SK-N-MC (cell line): ENCODE measurements around the gene FGF14.

Experiments used
- DNase-seq: peaks from one replicate; pipeline ENCODE4 v3.0.0-alpha.2; 2011; ENCODE audit warnings: low read depth, low spot score
- H3K27ac ChIP-seq: fragments of 200-600 bp; sonication (generic); 2 replicates; pipeline ENCODE4 v1.5.1; 2016; ENCODE audit warnings: mixed run types
- H3K36me3 ChIP-seq: fragments of 200-600 bp; sonication (generic); 2 replicates; pipeline ENCODE4 v1.6.1; 2017; ENCODE audit warnings: antibody characterized with exemption, low read length, mixed read lengths; ENCODE audit not compliant: insufficient read depth
- H3K4me3 ChIP-seq: fragments of 200-600 bp; sonication (generic); 2 replicates; pipeline ENCODE4 v1.5.1; 2016
- H3K9ac ChIP-seq: fragments of 200-600 bp; sonication (generic); 2 replicates; pipeline ENCODE4 v1.8.0; 2017; ENCODE audit warnings: mixed run types, mixed read lengths; ENCODE audit not compliant: insufficient read length
- H3K9me3 ChIP-seq: fragments of 200-600 bp; sonication (generic); 2 replicates; pipeline ENCODE4 v1.6.1; 2017; ENCODE audit warnings: low read depth, mild to moderate bottlenecking, antibody characterized with exemption, low read length, moderate library complexity, mixed read lengths
- EZH2 ChIP-seq: fragments of 200-600 bp; sonication (generic); IDR thresholded peaks from one replicate; pipeline ENCODE4 v1.6.1; 2017; ENCODE audit warnings: antibody characterized with exemption
- FOXP2 ChIP-seq: optimal IDR thresholded peaks from 2 replicates; pipeline ENCODE3; 2011; ENCODE audit warnings: mild to moderate bottlenecking, moderate library complexity; ENCODE audit not compliant: insufficient read depth; ENCODE audit errors: extremely low read length, control extremely low read depth
- POLR2AphosphoS5 ChIP-seq: IDR thresholded peaks from 2 replicates; pipeline ENCODE4 v1.6.1; 2012; ENCODE audit warnings: mild to moderate bottlenecking, low read depth, low read length, borderline replicate concordance

Gene FGF14

GRCh38 chr13:102182170-102182569 is 219.7 kb downstream of the FGF14 start:
- no peak for DNase-seq
- Histone ChIP-seq H3K4me3 (no peak overlapping the region), H3K9ac (no peak overlapping the region), H3K27ac (no peak overlapping the region), H3K9me3 (no peaks in the 10 kb centered on the region), H3K36me3 (no peaks in the 10 kb centered on the region)
- no peak for TF ChIP-seq EZH2
- TF ChIP-seq POLR2AphosphoS5 = no peak

GRCh38 chr13:102177431-102177830 is 224.4 kb downstream of the FGF14 start:
- DNase-seq = no peak
- no peak for TF ChIP-seq FOXP2
- no peaks in the 10 kb centered on the region for H3K9me3 ChIP-seq
- no peaks in the 10 kb centered on the region for H3K36me3 ChIP-seq
- H3K27ac ChIP-seq = no peak overlapping the region
- no peak overlapping the region for H3K9ac ChIP-seq
- H3K4me3 ChIP-seq = no peak overlapping the region

- H3K27ac ChIP-seq = no peak overlapping the region
- no peak overlapping the region for H3K4me3 ChIP-seq
- TF ChIP-seq FOXP2 = no peak
- no peak for TF ChIP-seq POLR2AphosphoS5
- no peak for TF ChIP-seq EZH2
- no peaks in the 10 kb centered on the region for H3K36me3 ChIP-seq
- no peak overlapping the region for H3K9ac ChIP-seq
- no peak for DNase-seq
- H3K9me3 ChIP-seq = no peaks in the 10 kb centered on the region
These were observed 225.0 kb downstream of the FGF14 start for GRCh38 chr13:102176846-102177245.

- H3K36me3 ChIP-seq = no peaks in the 10 kb centered on the region
- H3K9me3 ChIP-seq = no peaks in the 10 kb centered on the region
- no peak for DNase-seq
- no peak overlapping the region for H3K27ac ChIP-seq
- H3K9ac ChIP-seq = no peak overlapping the region
- no peak overlapping the region for H3K4me3 ChIP-seq
- no peak for TF ChIP-seq FOXP2
- no peak for TF ChIP-seq EZH2
- TF ChIP-seq POLR2AphosphoS5 = no peak
These were observed 229.4 kb downstream of the FGF14 start for GRCh38 chr13:102172406-102172805.

- Histone ChIP-seq H3K27ac (no peak overlapping the region), H3K9ac (no peak overlapping the region)
- DNase-seq = no peak
These were observed 231.5 kb downstream of the FGF14 start for GRCh38 chr13:102170305-102170704.

GRCh38 chr13:102169471-102170015 is 232.3 kb downstream of the FGF14 start:
- no peak for TF ChIP-seq FOXP2
- TF ChIP-seq POLR2AphosphoS5 = no peak
- no peak for TF ChIP-seq EZH2
- DNase-seq = no peak
- Histone ChIP-seq H3K9ac (no peak overlapping the region), H3K36me3 (no peaks in the 10 kb centered on the region), H3K4me3 (no peak overlapping the region), H3K27ac (no peak overlapping the region), H3K9me3 (no peaks in the 10 kb centered on the region)

More at GRCh38 chr13:102170305-102170704, 231.5 kb downstream of the FGF14 start:
- Histone ChIP-seq H3K4me3 (no peak overlapping the region), H3K9me3 (no peaks in the 10 kb centered on the region), H3K36me3 (no peaks in the 10 kb centered on the region)
- TF ChIP-seq EZH2 (no peak), POLR2AphosphoS5 (no peak)

- DNase-seq = no peak
- Histone ChIP-seq H3K36me3 (no peaks in the 10 kb centered on the region), H3K4me3 (no peak overlapping the region), H3K9me3 (no peaks in the 10 kb centered on the region), H3K27ac (no peak overlapping the region), H3K9ac (no peak overlapping the region)
- no peak for TF ChIP-seq EZH2
- TF ChIP-seq FOXP2 = no peak
- no peak for TF ChIP-seq POLR2AphosphoS5
These were observed 249.1 kb downstream of the FGF14 start for GRCh38 chr13:102152790-102153189.

- Histone ChIP-seq H3K4me3 (no peak overlapping the region), H3K9ac (no peak overlapping the region), H3K9me3 (no peaks in the 10 kb centered on the region), H3K36me3 (no peaks in the 10 kb centered on the region), H3K27ac (no peak overlapping the region)
- no peak for DNase-seq
- TF ChIP-seq EZH2 = no peak
- TF ChIP-seq POLR2AphosphoS5 = no peak
- TF ChIP-seq FOXP2 = no peak
These were observed 254.5 kb downstream of the FGF14 start for GRCh38 chr13:102147353-102147752.

GRCh38 chr13:102145750-102146149 is 256.1 kb downstream of the FGF14 start:
- Histone ChIP-seq H3K27ac (no peak overlapping the region), H3K9ac (no peak overlapping the region), H3K4me3 (no peak overlapping the region), H3K9me3 (no peaks in the 10 kb centered on the region), H3K36me3 (no peaks in the 10 kb centered on the region)
- TF ChIP-seq EZH2 (no peak), POLR2AphosphoS5 (no peak), FOXP2 (no peak)
- no peak for DNase-seq

- H3K27ac ChIP-seq = no peak overlapping the region
These were observed 259.4 kb downstream of the FGF14 start for GRCh38 chr13:102142473-102142826.

More at GRCh38 chr13:102142473-102142826, 259.4 kb downstream of the FGF14 start:
- H3K9me3 ChIP-seq = no peaks in the 10 kb centered on the region
- TF ChIP-seq EZH2 = no peak
- no peak for TF ChIP-seq FOXP2
- TF ChIP-seq POLR2AphosphoS5 = no peak
- no peak overlapping the region for H3K9ac ChIP-seq
- DNase-seq = no peak
- no peaks in the 10 kb centered on the region for H3K36me3 ChIP-seq
- H3K4me3 ChIP-seq = no peak overlapping the region
